HG02571 (cell line): ENCODE data around the gene C1QTNF6.
"Not testable (repeated sequence)": the region's sequence is repeated elsewhere in the genome, so short reads cannot be mapped to it uniquely, and the experiment has no call there.

Experiments used
- ATAC-seq: cut with Tn5 transposase; IDR thresholded peaks from one replicate; pipeline ENCODE4 v1.9.1; 2021; ENCODE audit warnings: mild to moderate bottlenecking, moderate library complexity; ENCODE audit not compliant: unreplicated experiment

The C1QTNF6 gene

DNA sequence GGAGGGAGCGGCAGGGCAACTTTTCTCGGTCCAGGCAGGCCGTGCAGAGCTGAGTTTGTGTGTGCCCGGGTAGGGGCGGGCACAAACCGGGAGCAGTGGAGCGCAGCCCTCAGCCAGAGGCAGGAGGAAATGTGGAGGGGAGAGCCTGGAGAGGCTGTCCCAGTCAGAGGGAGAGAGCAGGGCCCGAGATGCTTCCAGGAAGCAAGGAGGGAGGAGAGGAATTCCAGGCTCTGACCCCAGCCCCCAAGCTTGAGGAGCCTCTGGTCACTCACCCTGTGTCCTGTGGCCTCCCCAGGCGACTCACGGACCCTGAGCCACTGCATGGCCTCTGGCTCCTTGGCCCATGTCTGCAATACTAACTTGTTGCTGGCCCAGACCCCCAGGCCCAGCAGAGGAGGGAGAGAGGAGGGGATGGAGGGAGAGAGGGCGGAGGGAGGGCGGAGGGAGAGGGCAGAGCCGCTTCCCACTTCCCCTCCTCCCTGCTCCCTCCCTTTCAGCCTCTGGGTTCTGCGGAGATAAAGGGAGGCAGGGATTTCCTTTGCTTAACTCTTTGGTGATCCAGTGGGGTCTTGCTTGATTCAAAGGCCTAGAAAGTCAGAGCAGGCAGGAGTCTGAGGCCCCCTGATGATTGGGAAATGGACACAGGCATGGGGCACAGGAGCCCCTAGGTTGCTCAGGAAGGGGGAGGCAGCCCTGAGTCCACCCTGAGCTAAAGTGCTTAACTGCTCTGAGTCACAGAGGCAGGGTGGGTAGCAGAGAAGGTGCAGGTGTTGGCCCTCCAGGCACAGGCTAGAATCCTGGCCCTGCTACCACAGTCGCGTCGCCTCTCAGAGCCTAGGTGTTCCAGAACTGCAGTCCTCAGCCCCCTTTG, at the start of gene C1QTNF6:
TSS of gene C1QTNF6 (minus strand) at position 357 of the 871 bp plus-strand sequence. CDS start at position 323, 34 bp downstream.
- ATAC-seq, result no peak

DNA sequence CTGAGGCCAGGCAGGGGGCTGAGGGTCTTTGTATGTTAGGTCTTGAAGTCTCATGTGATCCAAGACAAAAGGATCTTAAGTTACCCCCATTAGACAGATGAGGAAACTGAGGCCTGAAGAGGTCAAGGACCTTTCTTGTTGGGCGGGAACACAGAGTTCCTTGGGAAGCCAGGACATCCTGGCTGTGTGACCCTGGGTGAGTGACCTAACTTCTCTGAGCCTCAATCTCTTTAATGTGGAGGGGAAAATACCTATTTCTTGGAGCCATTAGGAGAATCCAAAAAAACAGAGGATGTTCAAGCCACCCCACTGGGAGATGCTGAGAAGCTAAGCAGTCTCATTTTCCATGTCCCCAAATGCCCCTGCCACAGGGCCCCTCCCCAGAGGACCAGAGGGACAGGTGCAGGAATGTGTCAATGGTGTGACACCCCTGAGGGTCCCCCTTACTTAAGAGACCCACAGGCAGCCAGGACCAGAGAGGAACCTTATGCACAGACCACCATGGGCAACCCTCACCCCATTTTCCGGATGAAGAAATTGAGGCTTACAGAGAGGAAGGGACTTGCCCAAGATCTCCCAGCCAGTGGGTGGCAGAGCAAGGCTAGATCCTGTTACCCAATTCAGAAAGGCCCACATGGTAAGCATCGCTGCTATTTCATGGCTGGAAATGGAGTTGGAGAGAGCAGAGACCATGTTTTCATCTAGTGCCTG, 48.0 kb upstream of the C1QTNF6 start:
- no peak for ATAC-seq

DNA sequence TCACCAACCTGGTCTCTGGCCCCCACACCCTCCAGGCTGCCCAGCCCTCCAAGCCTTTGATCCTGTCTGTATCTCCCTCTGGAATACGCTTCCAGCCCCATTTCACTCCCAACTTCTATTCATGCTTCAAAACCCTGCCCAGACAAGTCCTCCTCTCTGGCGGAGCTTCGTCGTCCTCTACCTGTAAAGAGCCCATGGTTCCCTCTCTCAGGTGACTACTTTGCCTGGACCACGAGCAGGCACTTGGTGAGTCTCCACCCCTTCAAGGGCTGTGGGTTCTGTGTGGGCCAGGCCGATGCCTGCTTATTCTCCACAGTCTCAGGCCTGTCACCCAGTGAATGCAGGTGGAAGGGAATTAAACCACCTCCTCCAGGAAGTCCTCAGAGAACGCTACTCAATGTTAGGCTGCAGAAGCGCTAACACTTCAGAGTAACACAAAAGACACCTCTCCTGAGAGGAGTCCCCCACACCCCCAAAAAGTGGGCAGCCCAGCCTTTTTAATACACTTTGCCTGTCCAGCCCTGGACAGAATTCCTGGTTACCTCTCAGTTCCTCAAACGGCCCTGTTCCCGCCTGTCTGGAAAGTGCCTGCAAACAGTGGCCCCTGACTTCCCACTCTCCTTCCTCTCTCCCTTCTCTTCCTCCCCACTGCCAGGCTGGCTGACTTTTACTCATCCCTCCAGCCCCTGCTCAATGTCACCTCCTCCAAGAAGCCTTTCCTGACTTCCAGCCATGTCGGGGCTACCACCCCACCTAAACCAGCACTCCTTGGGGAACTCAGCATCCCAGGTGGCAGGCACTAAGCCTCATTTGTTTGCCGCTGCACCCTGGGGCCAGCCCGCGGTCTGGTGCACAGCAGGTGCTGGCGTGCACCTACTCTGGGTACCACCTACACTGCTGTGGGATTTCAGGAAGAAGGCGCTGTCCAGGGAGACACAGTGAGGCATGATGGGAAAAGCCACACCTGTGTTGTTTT, 47.0 kb upstream of the C1QTNF6 start:
- ATAC-seq, result no peak

DNA sequence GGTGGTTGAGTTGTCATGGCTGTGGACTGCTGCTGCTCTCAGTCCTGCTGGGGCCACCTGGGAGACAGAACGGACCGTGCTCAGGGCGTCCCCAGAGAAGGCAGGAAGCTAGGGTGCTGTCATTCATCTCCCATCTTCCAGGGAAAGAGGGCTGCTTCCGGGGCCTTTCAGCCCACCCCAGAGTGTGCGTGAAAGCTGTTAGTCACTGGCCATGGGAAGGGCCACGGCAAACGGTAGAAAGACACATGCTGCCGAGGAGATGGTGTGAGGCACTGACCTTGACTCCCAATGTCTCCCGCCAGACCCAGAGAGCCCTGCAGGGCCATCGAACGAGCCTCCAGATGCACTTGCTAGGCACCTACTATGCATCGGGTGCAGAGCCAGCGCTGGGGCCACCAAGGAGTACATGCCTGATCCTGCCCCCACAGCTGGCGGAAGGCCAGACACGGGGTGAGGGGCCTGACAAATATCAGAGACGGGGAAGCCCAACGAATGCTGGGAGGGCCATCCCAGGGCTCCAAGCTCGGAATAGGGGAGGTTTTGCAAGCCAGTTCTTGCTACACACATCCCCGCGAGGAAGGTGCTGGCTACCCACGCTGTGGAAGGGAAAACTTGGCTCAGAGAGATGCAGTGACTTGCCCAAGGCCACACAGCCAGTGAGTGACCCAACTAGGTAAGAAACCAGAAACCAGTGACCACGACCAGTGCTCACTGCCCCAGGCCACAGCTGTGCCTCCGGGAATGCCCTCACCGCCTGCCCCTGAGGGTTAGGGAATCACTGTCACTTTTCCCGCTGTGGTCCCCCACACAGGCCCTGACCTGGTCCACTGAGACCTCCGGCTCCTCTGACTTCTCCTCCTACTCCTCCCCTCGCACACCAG, 45.9 kb upstream of the C1QTNF6 start:
- no peak for ATAC-seq

DNA sequence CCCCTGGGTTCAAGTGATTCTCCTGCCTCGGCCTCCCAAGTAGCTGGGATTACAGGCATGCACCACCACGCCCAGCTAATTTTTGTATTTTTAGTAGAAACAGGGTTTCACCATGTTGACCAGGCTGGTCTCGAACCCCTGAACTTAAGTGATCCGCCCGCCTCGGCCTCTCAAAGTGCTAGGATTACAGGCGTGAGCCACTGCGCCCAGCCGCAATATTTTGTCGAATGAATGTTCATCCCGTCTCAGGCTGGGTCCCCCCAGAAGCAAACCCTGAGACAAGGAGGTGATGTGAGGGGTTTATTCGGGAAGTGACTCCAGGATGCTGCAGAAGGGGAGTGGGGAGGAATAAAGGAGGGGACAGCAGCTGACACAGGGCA, 45.3 kb upstream of the C1QTNF6 start:
- not testable (repeated sequence) for ATAC-seq

DNA sequence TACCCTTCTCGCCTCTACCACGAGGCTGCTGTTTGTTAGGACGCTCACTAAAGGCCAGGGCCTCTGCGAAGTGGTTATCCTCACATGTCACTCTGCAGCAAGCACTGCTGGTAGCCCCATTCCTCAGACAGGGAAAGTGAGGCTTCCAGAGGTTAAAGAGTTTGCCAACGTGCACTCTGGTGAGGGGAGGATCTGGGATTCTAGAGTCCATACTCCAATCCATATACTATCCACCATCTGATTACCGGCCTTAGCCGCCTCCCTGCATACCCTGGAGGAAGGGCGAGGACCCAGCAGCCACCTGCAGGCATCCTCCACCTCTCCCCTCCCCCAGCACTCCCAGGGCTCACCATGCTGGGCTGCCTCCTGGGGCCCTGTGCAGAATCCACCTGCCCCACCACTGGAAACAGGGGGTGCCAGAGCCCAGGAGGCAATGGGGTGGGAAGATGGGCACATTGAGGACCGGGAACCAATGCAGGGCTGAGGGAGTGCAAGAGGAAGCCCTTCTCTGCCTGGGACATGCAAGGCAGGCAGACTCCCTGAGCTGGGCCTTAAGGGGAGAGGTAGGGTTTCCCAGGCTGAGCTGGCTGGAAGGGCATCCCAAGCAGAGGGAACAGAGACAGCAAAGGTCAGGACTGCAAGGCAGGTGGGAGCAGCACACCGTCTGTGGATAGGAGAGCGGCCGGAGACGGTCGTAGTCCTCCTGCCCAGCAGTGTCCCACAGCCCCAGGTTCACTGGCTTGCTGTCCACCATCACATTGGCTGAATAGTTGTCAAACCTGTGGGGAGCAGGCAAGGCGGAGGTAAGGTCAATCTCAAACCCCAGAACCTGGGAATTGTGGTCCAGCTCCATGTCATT, 44.3 kb upstream of the C1QTNF6 start:
- ATAC-seq, result no peak

DNA sequence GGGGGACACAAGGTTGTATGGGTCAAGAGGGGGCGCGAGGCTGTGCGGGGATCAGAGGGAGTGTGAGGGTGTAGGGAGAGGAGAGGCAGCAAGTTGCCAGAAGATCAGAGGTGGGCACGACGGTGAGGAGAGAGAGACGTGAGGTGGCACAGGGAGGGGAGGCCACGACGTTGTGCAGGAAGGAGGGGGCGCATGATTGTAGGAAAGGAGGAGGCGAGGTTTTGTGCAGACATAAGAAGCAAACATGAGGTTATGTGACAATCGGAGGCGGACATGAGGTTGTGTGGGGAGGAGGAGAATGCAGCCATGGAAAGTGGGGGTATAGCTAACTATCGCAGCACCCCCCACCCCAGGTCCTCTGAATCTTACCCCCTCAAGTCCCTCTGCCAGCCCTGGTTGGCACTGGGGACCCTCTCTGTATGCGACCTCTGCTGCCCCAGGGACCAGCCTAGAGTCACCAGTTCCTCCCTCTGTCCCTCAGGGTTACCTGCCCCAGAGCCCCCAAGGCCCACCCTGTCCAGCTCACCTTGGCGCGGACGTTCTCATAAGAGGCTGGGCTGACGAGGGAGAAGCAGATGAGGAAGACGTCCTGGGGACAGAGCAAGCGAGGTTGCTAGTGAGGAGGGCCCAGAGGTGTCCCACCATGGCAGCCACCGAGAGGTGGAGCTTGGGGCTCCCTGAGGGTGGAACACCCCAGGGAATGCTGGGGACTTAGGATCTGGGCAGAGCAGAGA, 43.5 kb upstream of the C1QTNF6 start:
- no peak for ATAC-seq

DNA sequence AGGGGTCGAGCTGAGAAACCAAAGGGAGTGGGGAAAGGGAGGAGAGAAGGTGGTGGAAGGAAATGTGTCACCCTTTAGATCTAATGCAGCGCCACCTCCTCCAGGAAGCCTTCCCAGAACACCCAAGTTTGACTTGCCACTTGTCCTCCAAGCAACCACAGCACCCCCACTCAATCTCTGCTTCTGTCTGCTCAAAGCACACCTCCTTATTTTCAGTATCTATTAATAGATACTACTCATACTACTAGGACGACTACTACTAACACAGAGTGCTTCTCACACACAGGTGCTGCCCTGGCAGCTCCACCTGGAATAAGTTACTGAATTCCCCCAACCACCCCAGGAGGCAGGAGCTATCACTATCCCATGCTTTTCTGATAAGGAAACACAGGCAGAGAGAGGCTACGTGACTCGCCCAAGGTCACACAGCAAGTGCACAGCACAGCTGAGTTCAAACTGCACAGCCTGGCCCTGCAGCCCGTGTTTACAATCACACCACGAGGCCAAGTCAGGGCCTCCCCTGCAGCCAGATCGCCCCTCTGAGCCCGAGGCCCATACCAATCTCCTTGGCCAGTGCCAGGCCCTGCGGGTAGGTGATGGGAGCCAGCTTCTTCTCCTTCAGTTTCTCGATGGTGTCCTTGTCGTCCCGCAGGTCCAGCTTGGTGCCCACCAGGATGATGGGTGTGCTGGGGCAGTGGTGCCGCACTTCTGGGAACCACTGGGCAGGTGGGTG, 42.8 kb upstream of the C1QTNF6 start:
- no peak for ATAC-seq

DNA sequence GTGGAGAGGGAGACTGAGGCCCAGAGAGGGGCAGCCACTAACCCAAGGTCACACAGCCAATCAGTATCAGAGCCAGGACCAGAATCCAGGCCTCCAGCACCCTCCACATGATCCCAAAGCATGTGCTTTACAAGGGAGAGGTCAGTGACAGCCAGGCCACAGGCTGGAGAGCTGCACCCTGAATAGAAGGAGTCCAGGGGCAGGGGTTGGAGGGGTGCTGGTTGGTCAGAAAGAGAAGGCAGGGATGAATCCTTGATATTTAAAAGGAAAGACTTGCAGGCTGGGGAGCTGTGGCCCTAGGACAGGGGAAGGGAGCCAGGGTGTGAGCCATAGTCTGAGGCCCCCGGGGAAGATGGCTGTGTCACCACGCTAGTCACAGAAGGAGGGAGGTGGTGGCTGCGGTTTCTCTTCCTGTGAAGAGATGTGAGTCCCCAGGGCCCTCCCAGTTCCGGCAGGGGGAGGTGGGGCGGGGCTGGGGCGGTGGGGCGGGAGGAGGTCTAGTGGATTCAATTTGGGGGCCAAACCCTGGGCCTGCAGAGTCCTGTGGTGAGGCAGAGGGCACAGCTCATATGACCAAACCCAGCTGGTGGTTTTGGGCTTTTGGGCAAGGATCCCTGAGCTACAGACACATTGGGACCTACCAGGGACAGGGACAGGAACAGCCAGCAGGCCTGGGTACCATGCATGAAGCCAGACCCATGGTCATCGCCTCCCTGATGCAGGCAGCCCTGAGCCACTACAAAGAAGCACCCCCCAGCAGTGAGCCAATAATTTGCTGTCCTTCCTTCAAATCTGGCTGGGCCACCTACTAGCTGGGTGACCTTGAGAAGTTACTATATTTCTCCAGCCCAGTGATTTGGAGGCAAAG, 42.0 kb upstream of the C1QTNF6 start:
- no peak for ATAC-seq

DNA sequence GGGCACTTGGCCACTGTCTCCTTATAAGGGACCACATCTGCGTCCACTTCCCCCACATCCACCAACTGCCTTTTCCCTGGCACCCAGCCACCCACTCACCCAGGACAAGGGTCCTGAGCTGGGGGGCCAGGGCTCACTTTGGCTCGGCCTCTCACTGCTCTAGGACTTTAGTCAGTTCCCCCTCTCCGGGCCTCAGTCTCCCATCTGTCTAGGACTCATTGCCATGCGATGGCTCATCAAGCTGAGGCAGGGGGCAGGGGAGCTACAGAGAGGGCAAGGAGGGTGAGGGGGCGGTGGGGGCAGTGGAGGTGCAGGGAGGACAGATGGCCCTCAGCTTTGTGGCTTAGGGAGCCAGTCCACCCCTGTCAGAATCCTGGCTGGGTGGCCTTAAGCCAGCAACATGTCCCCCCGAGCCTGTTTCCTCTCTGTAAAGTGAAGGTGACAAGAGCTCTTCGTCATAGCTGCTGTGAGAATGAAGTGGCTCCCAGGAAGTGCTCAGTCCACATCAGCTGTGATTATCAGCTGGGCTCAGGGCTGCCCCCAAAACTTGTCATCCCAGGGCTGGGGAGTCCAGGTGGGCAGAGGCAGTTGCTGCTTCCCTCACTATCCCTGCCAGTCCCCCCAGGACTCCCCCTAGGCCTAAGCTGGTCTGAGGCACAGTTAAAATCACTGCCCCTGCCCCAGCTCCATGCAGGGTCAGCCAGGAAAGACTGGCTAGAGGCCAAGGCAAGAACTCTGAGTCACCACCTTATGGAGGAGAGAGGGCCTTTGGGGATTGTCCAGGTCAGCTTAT, 41.2 kb upstream of the C1QTNF6 start:
- ATAC-seq, result no peak

DNA sequence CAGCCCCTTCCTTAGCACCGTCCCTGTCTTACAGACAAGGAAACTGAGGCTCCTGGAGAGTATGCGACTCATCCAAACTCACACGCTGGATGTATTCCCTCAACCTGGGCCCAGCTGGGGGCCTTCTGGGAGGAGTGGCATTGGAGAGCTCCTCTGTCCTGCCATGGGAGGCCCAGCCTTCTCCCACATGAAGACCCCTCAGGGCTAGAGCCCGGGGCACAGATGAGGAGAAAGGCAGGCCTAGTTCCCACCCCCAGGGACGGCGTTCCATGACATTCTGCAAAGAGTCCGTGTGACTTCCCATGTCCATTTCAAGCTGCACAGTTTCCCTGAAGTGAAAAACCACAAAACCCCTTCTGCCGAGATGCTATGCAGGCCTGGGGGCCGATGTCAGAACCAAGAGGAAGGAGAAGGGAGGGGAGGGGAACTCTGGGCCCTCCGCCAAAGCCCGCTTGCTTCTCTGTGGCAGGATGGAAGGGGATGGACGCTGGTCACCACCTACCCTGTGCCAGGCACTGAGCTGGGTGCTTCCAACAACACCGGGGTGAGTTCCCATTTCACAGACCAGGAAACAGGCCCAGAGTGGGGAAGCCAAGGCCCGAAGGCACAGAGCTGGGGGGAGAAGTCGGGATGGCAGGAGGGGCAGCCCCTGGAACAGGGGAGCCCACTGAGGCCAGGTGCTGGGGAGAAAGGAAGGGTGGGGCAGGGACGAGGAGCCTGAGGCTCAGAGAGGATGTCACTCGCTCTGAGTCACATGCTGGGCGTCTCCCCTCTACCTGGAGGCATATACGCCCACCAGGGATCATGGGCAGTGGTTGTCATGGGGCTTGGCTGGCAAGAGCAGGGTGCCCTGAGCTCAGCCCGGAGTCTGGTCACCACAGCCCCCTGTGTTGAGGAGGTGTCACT, 40.3 kb upstream of the C1QTNF6 start:
- ATAC-seq, result no peak

DNA sequence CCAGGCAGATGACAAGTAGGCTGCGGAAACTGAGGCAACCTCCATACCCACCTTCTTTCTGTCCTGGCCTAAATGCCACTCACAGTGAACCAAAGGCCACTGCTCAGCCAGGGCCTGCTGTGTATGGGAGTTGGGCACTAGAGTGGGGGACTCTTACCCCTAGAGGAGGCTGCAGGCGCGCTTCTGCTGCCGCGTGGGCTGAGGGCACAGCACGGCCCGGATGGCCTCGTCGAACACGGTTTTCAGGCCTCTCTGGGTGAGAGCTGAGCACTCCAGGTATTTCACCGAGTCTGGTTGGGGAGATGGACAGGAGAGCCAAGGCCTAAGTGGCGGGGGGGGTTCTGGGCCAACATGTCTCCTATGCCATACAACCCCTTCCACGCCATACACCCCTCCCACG, 38.5 kb upstream of the C1QTNF6 start:
- no peak for ATAC-seq

DNA sequence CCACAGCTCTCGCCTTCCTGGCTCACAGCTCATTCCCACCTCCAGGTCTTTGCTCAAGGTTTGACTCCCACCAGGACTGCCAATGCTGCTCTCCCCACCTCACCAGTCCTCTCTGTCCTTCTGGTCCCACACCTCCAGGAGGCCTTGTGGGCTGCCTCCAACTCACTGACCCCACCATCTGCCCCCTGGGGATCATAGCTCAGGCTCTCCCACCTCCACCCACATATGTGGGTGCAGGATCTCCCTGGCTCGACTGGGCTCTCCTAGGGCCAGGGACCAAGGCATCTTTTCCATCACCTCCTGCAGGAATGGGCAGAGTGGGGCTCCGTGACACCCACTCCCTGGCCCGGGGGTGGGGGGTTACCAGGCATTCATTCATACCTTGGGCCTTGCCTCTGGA, 38.0 kb upstream of the C1QTNF6 start:
- no peak for ATAC-seq

DNA sequence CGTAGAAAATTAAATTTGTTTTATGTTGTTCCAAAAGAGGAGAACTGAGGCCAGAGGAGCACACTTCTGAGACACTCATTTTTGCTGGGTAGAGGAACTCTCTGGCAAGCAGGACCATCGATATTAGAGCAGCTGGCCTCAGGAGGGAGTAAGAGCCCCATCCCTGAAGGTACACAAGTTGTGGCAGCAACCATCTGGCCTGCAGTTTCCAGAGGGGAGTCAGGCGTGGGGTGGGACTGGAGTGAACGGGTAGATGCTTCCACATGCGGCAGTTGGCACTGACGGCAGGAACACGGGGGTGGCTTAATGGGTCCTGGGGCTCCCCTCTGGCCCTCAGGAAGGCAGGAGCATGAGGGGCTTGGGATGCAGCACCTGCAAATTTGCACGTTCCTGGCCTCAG, 37.4 kb upstream of the C1QTNF6 start:
- no peak for ATAC-seq
